GM19438 (cell line): ENCODE results near the gene ID4.

Experiments used
- ATAC-seq: cut with Tn5 transposase; IDR thresholded peaks from one replicate; pipeline ENCODE4 v1.9.1; 2021; ENCODE audit warnings: low read depth; ENCODE audit not compliant: unreplicated experiment

ID4 gene

DNA sequence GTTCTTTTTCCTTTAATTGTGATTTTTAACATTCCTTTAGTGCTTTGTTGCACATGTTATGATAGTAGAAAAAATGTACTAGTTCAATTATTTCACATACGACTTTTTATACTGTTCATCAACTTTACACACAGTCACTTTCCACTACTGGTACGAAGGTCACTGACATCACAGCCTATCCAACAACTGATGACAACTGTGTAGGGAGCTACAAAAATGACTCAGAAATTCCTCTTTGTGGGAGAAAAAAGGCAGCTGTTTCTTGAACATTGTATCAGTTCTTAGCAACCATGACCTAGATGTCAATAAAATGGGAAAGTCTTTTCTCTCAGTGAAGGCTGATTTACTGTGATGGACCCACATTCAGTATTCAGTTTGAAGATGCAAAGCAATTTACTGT, 7.0 kb upstream of the ID4 start:
- ATAC-seq = no peak

DNA sequence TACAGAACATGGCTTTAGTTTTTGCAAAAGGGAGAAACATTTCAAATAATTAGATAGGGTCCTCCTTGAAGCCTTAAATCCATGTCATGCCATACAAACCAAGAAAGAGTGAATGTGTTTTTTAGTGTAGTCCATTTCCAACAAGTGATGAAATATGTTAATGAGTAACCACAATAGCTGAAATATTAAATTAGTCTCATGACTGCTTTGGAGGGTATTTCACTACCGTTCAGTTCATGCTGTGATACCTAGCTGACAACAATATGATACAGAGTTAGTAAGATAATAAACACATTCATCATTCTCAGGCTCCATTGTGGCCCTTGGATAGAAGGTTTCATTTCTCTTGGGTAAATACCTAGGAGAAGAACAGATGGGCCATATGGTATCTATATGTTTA, 5.8 kb upstream of the ID4 start:
- ATAC-seq = no peak

DNA sequence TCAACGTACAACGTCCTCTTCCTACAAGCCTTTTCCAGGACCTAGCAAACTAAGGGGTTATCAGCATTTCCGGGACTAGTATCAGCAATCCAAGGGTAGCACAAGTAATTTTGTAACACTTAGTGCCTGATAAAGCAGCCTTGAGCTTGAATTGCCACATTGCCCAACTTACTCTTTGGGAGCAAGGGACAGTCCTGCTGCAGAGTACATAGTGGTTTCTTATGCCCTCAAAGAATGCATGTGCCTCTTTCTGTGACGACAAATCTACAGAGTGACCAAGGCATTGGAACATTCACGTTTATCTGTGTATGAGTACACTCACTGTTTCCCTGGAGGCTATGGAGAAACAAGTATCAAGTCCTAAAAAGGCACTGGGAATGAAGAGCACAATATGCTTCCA, 3.2 kb upstream of the ID4 start:
- no peak for ATAC-seq

DNA sequence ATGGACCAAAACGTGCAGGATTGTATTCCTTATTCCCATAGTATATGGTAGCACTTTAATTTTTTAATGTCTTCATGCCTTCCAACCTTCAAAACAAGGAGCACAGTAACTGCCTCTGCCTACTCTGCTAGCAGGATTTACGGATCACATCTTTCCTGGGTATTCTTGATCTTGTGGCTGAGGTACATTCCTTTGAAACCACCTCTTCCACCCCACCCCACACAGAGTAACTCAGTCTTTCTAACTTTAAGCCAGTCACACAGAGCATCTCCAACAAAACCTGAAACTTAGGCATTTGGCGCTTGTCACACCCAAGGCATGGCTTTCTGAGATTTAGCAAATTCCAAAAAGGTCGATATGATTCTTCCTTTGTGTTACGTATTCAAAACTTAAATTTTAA, 2.3 kb upstream of the ID4 start:
- no peak for ATAC-seq

DNA sequence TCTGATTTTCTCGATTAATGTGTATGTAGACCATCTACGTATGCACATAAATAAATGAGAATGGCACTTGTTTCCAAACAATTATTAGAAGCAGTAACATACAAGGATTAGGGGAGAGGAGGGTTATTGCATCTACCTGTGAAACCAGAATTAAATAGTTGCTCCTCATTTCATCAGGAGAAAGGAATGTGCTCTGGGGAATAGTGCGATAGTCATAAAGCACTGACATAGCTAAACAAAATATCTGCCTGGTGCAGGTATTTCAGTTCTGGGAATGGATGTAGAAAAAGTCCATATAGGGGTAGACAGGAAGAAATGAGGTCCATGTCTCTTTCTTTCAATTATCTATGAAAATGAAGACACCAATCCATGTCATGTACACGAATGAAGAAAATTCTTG, 1.6 kb upstream of the ID4 start:
- ATAC-seq = no peak

DNA sequence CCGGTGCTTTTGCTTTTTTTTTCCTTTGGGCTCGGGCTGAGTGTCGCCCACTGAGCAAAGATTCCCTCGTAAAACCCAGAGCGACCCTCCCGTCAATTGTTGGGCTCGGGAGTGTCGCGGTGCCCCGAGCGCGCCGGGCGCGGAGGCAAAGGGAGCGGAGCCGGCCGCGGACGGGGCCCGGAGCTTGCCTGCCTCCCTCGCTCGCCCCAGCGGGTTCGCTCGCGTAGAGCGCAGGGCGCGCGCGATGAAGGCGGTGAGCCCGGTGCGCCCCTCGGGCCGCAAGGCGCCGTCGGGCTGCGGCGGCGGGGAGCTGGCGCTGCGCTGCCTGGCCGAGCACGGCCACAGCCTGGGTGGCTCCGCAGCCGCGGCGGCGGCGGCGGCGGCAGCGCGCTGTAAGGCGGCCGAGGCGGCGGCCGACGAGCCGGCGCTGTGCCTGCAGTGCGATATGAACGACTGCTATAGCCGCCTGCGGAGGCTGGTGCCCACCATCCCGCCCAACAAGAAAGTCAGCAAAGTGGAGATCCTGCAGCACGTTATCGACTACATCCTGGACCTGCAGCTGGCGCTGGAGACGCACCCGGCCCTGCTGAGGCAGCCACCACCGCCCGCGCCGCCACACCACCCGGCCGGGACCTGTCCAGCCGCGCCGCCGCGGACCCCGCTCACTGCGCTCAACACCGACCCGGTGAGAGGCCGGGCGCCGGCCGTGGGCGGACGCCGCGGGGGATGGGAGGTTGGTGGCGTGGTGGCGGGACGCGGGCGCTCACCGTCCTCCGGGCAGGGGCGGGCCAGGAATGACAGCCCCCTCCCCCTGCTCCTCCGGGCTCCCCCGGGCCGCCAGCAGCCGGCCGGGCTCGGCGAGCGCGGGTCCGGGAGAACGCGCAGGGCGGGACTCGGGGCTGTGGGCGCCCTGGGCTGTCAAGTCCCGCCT, 606 bp downstream of the ID4 start:
- ATAC-seq = peak; percentile 25

DNA sequence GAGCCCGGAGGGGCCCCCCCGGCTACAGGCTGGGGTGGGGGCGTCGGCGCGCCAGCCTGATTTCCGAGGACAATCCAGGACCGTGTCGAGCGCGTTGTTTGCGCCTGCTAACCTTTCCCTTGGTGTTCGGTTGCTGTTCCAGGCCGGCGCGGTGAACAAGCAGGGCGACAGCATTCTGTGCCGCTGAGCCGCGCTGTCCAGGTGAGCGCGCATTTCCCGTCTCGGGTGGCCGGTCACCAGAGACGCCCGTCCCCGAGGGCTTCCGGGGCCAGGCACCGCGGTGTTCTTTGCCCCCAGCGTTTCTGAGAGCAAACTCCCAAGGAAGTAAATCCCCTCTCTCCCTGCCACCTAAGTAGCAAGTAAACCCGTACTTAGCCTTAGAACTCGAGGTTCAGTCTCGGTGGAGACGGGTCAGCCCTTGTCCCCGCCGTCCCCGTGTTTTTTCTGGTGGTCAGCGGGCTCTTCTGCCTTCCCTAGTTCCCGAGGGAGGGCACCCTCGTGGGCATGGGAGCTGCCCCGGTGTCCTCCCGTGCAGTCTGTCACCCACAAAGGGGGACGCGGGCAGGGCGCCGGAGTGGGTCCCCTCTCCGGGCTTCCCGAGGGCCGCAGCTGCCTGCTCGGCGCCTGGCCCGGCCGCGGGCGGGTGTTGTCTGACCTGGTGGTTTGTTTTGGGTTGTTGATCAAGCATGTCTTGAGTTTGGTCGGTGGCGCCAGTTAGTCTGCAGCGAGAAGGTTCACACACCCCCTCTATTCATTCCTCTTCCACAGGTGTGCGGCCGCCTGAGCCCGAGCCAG, 1.5 kb downstream of the ID4 start:
- peak; percentile 56 for ATAC-seq

DNA sequence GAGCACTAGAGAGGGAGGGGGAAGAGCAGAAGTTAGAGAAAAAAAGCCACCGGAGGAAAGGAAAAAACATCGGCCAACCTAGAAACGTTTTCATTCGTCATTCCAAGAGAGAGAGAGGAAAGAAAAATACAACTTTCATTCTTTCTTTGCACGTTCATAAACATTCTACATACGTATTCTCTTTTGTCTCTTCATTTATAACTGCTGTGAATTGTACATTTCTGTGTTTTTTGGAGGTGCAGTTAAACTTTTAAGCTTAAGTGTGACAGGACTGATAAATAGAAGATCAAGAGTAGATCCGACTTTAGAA, 2.0 kb downstream of the ID4 start:
- ATAC-seq = no peak

DNA sequence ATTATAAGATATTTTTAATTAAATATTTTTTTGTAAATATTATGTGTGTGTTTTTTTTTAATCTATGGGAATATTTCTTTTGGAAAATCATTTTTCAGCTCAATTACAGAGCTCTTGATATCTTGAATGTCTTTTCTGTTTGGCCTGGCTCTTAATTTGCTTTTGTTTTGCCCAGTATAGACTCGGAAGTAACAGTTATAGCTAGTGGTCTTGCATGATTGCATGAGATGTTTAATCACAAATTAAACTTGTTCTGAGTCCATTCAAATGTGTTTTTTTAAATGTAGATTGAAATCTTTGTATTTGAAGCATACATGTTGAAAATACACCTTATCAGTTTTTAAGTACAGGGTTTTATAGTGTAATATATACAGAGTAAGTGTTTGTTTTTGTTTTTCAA, 2.6 kb downstream of the ID4 start:
- no peak for ATAC-seq

DNA sequence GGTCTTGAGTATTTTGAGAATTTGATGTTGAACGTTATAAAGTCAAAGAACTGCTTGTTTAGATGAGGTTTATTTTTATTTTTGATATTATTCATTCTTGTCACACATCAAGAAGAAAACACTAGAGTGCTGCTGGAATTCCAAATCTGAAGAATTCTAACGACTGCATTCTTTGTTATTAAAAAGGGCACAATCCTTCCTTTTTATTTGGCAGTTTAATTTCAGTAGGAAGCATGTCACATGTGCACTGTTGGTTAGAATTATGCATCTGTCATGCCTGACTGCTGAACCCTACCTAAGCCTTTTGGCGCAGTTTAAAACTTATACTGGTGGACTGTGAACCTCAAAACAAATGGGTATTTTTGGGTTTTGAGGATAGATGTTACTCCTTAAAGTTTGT, 4.0 kb downstream of the ID4 start:
- ATAC-seq = no peak

DNA sequence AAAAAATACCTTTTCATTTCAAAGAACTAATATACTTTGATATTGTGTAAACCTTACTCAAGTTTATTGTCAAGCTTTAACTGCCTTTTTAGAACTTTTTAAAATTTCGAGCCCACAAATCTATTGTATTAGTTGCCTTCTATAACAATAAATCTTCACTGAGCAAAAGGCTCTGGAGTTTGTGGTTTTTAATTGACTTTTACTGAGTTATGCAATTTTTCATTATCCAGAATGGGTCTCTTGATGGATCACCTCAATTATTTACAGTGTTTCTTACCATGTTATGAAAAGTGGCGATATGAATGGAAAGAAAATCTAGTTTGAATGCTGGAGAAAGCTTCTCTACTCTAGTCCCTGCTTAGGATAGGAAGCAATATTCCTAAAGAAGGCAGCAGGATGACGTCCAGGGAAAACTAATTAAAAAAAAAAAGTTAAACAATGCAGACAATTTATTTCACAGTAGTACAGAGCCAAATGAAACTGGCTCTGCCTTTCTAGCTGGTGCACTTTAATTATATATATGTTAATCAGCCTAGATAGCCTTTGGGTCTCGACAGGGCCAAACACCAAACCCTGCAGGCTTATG, 5.0 kb downstream of the ID4 start:
- no peak for ATAC-seq

DNA sequence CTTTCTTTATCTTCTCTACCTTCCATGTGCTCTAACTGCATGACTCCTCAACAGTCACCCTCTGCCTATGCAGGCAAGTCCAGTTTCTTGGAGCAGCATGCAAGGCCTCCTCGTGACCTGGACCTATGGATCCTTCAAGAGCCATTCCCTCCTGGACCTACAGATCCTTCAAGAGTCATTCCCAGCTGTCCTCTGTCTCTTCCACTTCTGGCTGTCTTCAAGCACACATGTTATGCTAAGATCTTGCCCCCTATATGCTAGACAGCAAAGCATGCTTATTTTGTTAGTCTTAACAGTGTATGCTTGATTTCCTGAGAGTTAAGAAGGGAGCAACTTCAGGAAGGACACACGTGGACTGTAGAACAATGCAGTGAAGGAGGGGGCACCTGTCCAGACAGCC, 7.5 kb downstream of the ID4 start:
- ATAC-seq = no peak

DNA sequence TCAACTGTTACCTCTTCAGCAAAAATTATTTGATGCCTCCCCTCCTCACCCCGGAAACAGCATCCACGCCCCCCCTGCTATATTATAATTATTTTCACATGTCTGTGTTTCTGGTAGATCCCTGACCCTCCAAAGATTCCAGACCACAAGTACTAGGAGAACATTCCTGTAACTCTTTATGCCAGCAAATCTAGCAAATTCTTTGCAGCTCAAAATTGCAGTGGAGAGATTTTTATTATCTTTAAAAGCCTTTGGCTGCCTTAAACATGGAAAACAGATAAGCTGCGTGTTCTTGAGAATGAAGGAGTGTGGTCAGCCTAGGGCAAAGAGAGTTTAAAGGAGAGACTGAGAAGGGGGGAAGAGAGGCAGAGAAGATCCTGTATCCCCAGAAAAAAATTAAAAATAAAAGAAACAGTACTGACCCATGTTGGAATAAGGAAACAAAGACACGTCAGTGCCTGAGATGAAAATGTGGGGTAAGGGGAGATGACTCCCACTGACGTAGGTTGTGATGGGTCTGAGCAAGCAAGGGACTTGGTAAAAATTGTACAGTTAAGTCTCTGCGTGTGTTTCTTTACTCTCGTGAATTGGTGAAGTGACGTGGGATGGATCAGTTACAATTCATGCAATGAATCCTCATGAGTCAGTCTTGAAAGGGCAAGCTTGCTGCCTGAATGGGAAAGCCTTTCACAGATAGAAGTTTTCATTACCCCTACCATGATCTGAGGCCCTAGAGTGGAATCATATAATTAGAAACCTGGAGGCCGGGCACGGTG, 8.3 kb downstream of the ID4 start:
- no peak for ATAC-seq

DNA sequence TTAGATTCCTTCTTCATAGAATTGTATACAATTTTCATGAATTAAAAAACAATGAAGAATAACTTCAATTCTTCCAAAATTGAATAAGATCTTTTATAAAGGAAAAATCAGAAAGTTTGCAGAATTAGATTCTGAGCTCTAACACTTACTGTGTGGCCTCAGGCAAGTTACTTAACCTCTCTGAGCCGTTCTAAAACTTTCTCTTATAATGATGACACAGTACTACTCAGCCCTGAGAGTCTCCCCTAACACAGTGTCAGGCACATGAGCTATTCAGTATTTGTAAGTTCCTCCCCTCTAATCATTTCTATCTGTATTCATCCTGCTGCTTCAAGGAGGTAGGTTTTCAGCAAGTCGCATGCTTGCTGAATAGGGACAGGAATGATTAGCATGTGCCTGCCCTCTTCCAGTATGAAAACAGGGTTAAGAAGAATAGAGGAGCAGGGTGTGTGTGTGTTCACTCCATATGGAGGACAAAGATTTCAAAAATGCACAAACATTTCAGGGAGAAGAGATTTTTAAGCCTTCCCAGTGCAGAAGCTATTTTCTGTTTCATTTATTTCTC, 11.4 kb downstream of the ID4 start:
- no peak for ATAC-seq

DNA sequence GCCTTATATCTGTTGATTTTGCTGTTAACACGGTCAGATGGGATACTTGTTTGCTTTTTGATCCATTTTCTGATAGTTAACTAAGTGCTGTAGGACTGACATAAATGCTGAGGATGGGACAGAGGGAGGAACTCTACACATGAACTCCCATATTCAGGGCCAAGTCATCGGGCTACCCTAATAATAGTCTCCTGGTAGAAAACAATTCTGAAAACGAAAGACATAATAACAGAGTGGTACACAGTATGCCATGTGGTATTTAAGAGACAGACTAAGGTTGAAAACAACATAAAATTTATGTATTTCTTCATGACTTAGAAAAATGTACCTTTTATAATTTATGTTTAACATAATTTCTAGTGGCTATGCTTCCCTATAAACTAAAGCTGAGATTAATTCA, 12.0 kb downstream of the ID4 start:
- no peak for ATAC-seq

DNA sequence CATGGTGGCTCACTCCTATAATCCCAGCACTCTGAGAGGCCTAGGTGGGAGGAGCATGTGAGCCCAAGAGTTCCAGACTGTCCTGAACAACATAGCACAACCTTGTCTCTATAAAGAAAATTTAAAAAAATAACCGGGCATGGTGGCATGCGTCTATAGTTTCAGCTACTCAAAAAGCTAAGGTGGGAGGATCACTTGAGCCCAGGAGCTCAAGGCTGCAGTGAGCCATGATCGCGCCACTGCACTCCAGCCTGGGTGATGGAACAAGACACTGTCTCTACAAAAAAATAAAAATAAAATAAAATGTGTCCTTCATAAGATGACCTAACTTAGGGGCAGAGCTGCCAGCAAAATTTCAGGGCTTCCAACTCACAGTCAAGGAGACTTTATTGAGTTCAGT, 12.6 kb downstream of the ID4 start:
- ATAC-seq = no peak

DNA sequence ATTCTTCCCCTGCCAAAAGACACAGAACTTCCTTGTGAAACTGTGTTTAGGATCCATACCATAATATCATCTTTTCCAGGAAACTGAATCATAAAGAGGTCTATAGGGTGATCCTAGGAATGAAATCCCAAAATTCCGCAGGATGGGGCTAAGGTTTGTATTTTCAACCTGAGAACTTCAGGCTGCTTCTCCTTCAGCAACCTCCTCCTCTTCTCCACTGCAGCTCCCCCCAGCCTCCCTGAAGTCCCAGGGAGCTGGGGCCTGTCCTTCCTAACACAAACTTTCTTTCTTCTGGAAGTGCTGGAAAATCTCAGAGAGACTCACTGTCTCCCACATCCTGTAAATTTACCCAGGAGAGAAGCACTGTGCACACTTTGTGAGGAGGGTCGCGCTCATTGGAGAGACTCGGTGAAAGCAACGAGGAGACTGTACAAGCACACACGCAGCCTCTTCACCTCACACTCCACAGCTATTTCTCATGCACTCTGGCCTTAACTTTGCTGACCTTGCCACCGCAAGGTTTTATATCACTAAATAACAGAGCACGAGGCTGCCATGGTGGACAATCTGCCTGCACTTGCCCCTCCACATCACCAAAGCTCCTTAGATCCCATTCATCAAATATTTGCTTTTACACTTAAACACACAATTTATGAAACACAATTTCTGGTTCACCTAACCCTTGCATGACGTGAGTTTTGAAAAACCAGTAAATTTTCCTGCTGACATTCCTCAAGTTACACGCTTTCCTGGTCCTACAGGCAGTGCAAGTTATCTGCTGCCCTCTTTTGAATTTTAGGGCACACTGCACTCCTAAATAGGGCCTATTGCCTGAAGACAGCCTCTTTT, 14.3 kb downstream of the ID4 start:
- peak; percentile 78 for ATAC-seq

DNA sequence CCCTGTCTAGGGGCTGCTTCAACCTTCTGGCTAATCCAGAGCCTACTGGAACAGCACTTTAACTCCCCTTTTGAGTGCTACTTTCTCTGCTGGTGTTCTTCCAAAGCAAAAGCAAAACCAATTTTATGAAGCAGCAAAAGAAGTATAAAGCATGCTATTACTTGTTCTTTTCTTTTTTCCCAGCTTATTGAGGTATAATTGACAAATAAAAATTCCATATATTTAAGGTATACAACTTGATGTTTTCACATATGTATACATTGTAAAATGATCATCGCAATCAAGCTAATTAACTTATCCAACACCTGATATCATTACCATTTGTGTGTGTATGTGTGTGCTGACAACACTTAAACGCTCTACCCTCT, 14.9 kb downstream of the ID4 start:
- no peak for ATAC-seq

DNA sequence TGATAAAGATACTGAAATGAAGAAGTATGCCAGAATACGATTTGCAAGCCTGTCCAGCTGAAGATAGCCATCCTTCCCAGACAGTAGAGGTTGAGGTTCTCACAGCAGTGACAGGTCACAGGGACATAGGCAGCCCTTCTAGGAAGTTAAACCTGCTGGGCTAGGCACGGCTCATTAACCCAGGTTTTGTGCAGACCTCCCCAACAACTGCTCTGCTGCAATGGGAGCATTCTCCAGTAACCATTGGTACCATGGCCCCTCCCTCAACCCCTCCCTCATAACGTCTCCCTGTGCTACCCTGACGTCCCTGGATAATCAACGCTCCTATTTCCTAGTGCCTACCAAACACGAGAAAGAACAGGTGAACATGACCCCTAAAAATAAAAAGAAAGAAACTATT, 15.8 kb downstream of the ID4 start:
- ATAC-seq = no peak
